Measurements from ENCODE around the gene CARD18.

DNA sequence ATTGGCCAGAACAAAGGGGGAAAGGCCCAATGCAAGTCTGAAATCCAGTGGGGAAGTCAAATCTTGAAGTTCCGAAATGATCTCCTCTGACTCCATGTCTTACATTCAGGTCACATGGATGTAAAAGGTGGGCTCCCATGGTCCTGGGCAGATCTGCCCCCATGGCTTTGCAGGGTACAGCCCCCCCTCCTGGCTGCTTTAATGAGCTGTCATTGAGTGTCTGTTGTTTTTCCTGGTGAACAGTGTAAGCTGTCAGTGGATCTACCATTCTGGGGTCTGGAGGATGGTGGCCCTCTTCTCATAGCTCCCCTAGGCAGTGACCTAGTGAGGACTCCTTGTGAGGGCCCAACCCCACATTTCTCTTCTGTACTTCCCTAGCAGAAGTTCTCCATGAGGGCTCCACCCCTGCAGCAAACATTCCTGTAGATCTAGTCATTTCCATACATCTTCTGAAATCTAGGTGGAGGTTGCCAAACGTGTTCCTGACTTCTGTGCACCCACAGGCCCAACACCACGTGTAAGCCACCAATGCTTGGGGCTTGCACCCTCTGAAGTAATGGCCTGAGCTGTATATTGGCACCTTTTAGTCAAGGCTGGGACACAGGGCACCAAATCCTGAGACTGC lies 9.3 kb downstream of the CARD18 start:
- TF ChIP-seq EZH2 (IDR thresholded peaks at IDR 0.05) = no peak
- TF ChIP-seq POLR2AphosphoS5 (IDR thresholded peaks at IDR 0.05; ENCODE audit: borderline replicate concordance, low read depth, low read length) = no peak
- no peak for TF ChIP-seq FOXP2 (optimal IDR thresholded peaks at IDR 0.05; ENCODE audit: control extremely low read depth, extremely low read length, insufficient read depth)
